HTERT RPE-1 (cell line): Measurements from ENCODE around the gene CALHM2.
"Not testable (repeated sequence)": the region's sequence is repeated elsewhere in the genome, so short reads cannot be mapped to it uniquely, and the experiment has no call there.

Experiments
- in situ Hi-C: fragments of 300-500 bp; cut with MboI; formaldehyde crosslinking; loops from 4 replicates; pipeline ENCODE4 v1.14.3; 2020; ENCODE audit warnings: low sequenced_read_pairs

Gene CALHM2

DNA sequence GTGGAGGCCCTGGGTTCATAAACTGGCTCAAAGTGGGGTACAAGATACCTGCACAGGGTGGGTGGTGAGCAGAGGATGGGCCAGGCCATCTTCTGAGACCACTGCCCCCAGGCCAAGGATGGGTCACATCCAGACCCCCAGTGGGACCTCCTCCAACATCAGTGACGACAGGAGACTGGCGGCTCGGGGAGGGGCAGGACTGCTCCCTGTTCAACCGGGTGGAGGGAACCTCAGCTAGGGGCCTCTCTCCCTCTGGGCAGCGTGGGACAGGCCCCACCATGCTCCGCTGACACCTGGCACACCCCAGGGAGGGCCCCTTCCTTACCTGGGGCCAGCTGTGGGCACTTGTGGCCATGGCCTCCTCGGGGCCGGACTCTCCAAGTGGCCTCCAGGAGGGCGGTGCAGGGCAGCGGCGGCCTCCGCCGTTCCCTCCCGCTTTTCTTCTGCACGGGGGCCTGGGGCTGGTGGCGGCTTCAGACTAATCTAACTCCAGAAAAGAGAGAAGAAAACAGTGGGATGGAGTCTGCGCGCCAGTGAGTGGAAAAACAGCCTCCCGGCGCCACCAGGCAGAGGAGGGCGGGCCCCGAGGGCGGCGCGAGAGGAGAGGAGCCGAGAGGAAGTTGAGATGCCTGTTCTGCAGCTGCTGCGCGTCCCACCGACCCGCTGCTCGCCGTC is at the start of gene CALHM2:
Gene CALHM2, minus strand, starts transcription at position 540 of the 675 bp plus-strand sequence. CDS start 2,429 bp downstream, outside the sequence.
- in situ Hi-C loops, result no loop called here

- in situ Hi-C loops, result no loop called here
Measured at GRCh38 chr10:103501186-103501585, 49.0 kb upstream of the CALHM2 start.

DNA sequence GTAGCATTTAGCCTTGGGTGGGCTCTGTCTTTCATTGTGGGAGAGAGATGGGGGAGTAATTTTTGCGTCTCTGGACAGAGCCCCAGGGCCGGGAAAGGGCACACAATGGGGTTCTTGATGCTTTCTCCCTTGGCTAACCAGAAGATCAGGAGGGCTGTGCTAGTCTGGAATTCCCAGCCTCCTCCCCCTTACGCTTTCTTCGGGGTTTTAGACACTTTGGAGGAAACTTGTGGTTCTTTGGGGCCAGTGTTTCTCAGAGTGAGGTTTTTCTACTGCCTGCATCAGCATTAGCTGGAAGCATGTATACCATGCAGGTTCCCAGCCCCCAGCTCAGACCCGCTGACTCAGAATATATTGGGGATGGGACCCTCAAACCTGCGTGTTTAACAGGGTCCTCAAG is 48.3 kb upstream of the CALHM2 start:
- in situ Hi-C loops, result no loop called here

DNA sequence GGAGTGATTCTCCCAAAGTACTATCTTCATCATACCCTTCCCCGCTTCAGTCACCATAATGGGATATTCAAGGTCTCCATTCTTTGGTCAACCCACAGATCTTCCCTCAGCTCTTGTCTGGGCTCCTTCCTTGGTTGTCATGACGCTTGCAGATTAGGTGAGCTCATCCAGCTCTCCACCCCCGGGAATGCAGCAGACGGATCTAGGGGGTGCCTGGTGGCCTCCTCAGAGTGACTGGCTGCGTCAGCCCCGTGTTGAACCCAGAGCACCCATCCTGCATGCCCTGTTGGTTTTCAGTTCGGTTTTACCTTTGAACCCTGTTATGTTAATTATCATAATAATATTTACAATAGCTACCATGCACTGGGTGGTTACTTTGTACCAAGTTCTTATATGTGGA is 47.7 kb upstream of the CALHM2 start:
- in situ Hi-C loops, result no loop called here

DNA sequence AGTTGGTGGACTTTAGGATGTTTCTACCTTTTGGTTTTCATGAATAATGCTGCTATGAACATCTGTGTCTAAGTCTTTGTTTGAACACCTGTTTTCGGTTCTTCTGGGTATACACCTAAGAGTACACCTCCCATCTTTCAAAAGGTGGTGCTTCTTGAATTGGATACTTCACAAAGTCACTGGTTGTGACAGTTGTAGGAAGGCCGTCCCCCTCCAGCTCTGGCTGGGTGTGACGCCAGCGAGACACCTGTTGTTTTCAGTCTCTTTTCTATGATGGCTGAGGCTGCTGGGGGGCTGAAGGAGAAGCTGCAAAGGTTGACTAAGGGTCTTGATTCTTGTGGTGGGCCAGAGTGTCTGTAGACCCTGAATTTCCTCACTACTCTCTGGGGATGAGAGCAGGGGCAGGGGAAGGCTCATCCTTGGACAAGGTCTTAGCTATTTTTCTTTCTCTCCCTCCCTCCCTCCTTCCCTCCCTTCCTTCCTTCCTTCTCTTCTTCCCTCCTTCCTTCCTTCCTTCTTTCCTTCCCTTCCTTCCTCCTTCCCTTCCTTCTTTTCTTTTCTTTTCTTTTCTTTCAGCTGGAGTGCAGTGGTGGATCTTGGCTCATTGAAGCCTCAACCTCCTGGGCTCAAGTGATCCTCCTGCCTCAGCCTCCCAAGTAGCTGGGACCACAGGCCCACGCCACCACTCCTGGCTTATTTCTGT is 46.9 kb upstream of the CALHM2 start:
- in situ Hi-C loops, result no loop called here

DNA sequence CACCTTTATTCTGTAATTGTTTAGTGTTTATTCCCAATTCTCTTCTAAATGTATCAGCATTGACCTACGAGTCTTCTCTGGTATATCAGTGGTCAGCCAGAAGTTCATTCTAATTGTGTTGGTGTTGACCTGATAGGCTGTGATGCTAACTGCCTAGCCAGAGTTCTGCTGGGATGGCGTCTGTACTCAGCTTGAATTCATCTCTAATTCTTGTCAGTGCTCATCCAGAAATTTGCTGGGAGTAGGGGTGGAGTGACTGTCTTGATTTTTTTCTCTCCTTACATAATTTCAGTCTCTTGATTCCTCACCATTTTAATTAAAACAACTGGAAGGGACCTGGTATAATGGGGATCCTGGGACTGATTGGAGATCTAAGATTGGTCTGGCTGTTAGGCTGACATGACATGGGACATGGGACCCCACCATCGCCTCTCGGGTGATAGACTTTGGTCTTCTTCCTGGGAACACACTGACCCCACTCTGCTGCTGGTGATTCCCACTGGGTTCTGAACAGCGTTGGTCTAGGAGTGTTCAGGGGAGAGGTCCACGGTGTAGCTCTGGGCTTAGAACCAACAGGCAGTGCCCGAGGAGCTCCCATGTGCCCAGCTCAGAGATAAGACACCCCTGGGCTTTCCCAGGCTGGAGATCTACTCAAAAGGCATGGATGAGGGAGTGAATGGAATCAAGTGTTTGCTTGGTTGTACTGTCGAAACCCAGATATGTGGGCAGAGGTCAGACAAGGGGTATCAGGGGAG is 45.2 kb upstream of the CALHM2 start:
- in situ Hi-C loops, result no loop called here

DNA sequence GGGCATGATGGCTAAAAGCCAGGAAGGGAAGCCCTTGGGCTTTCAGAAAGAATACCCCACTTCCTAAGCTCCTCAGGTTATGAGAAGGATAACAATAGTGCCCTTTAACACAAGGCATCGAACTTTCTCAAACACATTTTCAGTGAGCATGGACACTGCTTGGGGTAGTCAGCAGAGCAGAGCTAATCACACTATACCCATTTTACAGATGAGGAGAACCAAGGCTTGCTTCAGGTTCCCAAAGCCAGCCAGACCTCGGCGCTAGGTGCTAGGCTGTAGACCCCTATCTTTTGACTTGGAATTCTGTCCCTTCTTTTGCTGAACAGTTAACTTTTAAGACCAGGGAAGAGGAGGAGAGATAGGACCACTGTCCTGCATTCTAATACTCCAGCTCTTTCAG is 43.2 kb upstream of the CALHM2 start:
- in situ Hi-C loops, result no loop called here

DNA sequence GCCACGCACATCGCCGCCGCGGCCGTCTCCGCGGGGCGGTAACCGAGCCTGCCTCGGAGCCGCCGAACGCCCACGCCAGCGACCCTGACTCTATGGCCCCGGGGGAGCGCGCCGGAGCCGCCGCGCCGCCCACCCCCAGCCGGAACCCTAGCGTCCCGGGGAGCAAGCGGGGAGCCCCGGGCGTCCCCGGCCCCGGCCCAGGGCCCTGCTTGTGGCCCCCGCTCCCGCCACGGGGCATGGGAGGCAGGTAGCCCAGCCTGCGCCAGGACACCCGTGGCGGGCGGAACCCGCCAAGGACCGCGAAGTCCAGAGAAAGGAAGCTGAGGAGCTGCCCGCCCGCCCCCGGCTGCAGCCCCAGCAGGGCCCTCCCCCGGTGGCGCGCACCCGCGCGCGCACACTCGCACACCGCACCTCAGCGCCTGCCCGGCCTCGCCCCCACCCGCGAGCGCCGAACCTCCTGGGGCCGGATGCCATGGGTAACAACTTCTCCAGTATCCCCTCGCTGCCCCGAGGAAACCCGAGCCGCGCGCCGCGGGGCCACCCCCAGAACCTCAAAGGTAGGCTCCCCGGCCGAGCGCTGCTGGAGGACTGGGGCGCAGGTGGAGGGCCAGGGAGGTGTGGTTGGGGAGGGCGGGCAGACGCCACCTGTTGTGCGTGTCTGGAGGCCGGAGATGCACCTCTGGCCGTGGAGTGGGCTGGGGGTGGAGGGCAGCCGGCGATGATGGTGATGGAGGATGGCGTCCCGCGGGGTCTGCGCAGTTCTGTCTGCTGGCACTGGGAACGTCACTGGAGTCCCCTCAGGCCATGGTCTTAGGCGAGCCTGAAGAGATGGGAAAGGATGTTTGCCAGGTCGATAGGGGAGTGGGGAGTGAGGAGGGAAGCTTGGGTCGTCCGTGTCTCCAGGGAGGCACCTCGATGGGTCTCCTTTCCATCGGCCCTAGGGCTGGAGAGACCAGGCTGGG is 42.0 kb upstream of the CALHM2 start:
- in situ Hi-C loops, result no loop called here

DNA sequence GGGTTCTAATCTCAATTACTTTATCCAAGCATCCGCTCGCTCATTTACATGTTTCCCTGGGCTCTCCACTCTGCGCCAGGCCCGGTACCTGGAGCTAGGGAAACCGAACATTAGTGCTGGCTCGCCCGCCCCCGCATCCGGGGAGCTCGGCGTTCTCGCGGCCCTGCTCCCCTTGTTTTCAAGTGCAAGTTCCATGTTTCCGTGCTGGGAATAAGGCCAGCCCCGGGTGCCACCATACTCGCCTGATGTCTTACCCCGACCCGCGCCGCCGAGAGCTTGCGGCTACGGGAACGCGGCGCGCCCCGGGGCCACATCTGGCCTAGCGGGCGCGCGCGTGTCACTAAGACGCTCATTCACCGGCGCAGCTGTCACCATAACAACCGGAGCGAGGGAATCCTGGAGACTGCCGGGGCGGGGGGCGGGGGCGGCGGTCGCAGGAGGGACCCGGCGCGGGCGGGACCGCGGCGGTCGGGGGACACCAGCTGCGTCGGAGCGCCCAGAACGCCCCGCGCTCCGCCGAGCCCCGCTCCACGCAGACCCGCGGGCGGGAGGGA is 41.3 kb upstream of the CALHM2 start, which contains the start of gene NEURL1:
Gene NEURL1, plus strand, starts transcription at position 344 of the 554 bp plus-strand sequence. CDS start 683 bp downstream, outside the sequence.
- in situ Hi-C loops, result no loop called here

GRCh38 chr10:103492655-103493261 is 40.6 kb upstream of the CALHM2 start:
- in situ Hi-C loops, result no loop called here

DNA sequence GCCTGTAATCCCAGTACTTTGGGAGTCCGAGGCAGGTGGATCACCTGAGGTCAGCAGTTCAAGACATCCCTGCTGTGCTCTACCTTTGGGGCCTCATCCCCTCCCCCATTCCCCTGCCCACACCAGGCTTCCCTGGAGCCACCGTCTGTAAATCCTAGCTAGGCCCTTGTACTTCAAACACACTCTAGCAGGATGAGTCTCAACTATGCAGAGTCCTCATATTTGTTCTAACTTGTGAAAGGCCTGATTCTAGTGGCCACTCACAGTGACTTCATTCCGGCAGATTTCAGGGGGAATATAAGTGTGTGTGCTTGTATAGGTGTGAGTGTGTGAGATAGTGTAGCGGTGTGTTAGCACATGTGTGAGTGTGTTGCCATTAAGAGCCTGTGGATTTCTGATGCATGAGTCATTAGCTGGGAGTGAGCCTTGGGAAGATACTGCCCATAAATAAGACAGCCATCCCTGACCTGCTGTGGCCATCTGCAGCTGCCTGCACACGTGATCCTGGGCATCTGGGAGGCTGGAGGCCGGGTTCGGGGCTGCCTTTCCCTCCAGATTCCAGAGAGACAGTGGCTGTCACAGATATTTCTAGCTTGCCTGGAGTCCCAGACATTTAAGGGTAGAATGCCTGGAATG is 39.7 kb upstream of the CALHM2 start:
- in situ Hi-C loops, result no loop called here

GRCh38 chr10:103490986-103491314 is 38.8 kb upstream of the CALHM2 start:
- in situ Hi-C loops, result no loop called here

GRCh38 chr10:103487410-103487708 is 35.2 kb upstream of the CALHM2 start:
- in situ Hi-C loops, result no loop called here

GRCh38 chr10:103486635-103487409 is 34.7 kb upstream of the CALHM2 start:
- in situ Hi-C loops, result not testable (repeated sequence)

DNA sequence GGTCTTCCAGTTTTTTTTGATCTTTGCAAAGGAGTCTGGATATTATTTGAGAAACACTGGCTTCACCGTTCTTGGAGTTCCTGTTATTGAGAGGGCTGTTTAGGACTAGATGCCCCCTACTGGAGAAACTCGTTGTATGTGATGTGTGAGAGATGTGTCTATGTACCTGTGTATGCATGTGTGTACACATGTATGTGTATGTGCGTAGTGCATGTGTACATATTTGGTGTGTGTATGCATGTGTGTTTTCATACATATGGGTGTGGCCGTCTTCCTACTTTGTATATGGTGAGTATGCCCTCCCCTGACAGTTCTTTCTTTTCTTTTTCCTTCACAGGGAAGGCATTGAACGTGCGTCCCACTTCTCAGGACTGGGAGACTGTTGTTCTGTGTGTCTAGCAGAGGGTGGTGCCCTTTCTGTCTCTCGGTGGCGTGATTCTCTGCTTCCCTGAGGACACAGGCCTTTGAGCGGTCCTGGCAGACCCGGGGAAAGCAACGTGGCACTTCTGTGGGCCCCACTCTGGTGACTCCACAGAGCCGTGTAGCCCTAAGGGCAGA is 29.9 kb upstream of the CALHM2 start:
- in situ Hi-C loops, result no loop called here

DNA sequence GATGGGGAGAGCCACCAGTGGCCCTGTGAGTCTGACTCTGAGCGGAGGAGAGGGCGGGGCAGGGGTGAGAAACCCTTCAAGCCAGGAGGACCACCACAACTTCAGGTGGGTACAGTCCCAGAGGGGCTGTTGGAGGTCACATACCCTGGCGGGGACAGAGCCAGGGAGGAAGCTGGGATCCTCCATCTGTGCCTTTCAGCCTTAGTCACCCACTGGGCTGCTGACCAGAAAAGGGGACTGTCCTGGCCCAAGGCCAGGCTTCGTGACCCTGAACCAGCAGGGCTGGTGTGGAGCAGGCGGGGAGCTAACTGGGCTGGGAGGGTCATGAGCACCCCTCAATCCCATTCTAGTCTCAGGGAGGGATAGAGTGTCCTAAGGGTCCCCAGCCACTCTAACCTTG is 28.4 kb upstream of the CALHM2 start:
- in situ Hi-C loops, result no loop called here

DNA sequence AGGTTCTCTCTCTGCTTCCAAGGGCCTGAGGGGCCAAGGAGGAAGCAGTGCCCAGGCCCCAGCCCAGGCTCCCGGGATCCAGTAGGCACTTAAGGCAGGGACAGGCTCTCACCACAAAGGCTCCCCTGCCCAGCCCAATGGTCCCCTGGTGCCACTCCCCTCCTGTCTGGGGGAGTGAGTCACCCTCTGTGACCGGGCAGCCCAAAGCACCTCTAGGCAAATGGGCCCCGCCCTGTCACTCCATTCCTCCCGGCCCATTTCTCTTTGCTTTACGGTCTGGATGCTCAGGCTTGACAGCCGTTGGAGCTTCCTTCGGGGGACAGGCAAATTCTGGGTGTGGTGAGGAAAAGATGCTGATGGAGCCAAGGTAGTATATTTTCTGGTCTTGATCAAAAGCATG is 27.0 kb upstream of the CALHM2 start, which contains the start of gene CALHM3:
Gene CALHM3, minus strand, starts transcription at position 106 of the 400 bp plus-strand sequence. CDS start 208 bp downstream, outside the sequence.
- in situ Hi-C loops, result no loop called here

DNA sequence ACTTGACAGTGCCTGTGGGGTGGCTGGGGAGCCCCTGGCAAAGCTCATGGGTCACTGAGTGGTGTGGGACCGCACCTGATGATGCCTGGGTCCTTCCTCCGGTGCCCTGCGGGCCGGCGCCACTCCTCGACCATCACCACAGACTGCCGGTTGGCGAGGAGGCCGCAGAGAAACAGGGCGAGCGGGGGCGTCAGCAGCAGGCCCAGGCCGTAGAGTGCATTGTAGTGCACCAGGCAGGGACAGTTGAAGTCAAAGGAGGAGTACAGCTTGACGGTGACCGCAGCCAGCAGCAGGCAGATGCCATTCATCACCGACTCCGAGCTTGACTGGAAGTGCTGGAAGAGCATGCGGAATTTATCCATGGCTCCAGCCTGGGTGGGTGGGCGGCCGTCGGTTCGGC is 26.5 kb upstream of the CALHM2 start:
- in situ Hi-C loops, result no loop called here
